Measurements from ENCODE around the gene IFI44.

- TF ChIP-seq ZFX (IDR thresholded peaks at IDR 0.05) (no peak), CTCF (conservative IDR thresholded peaks at IDR 0.05) (no peak)
These were observed 28.2 kb downstream of the IFI44 start for GRCh38 chr1:78677788-78678187.

All from C4-2B (cell line).